Liver (tissue), 9 donors: ENCODE measurements around the gene GPR176. TPM values are rescaled to one million over a fixed set of nuclear protein-coding genes. Genes with fewer than 3 reads are reported as not detected.
A peak's percentile ranks its signal among the peaks of the same experiment; 100 is the strongest.

Experiments used
- DNase-seq: peaks from one replicate; pipeline ENCODE4 v3.0.0-alpha.2; 2017; ENCODE audit warnings: low spot score
- H3K27ac ChIP-seq, 2 donors: one replicate each; pipeline ENCODE4 v1.7.0; 2013; ENCODE audit warnings: inconsistent platforms in 2 of 2, low read length in 2 of 2, control low read depth in 1 of 2, low read depth in 1 of 2, mild to moderate bottlenecking in 1 of 2
- H3K27me3 ChIP-seq, 4 donors: one replicate each; pipeline versions ENCODE4 v1.6.1 to v1.7.0; 2013; ENCODE audit warnings: low read length in 3 of 4, inconsistent platforms in 1 of 4, mild to moderate bottlenecking in 1 of 4, moderate library complexity in 1 of 4; ENCODE audit not compliant: control insufficient read depth in 4 of 4, insufficient read depth in 4 of 4
- H3K36me3 ChIP-seq, 4 donors: one replicate each; pipeline versions ENCODE4 v1.6.1 to v1.7.0; 2013; ENCODE audit warnings: low read length in 3 of 4, mild to moderate bottlenecking in 3 of 4, low read depth in 1 of 4, moderate library complexity in 1 of 4; ENCODE audit not compliant: control insufficient read depth in 4 of 4, insufficient read depth in 3 of 4
- H3K4me1 ChIP-seq, 4 donors: one replicate each; pipeline versions ENCODE4 v1.6.1 to v1.7.0; 2013; ENCODE audit warnings: low read length in 3 of 4, mild to moderate bottlenecking in 3 of 4, moderate library complexity in 1 of 4; ENCODE audit not compliant: control insufficient read depth in 4 of 4, insufficient read depth in 4 of 4
- H3K4me3 ChIP-seq, 3 donors: one replicate each; pipeline versions ENCODE4 v1.6.1 to v1.7.0; 2013; ENCODE audit warnings: low read length in 3 of 3, control low read depth in 1 of 3, low read depth in 1 of 3, mild to moderate bottlenecking in 1 of 3
- H3K9ac ChIP-seq, 2 donors: one replicate each; pipeline ENCODE4 v1.7.0; 2013; ENCODE audit warnings: low read length in 2 of 2, mild to moderate bottlenecking in 2 of 2, moderate library complexity in 2 of 2, control low read depth in 1 of 2, low read depth in 1 of 2
- H3K9me3 ChIP-seq, 4 donors: one replicate each; pipeline versions ENCODE4 v1.6.1 to v1.7.0; 2013; ENCODE audit warnings: low read length in 3 of 4; ENCODE audit not compliant: control insufficient read depth in 4 of 4
- ATF3 ChIP-seq: IDR thresholded peaks from 2 replicates; pipeline ENCODE4 v1.6.1; 2016; ENCODE audit warnings: antibody characterized with exemption
- CTCF ChIP-seq: fragments of 150-350 bp; IDR thresholded peaks from 2 replicates; pipeline ENCODE4 v1.5.1; 2017; ENCODE audit warnings: improper control_type of control experiment, low read depth, low read length; ENCODE audit not compliant: missing input control
- EGR1 ChIP-seq, 2 donors: IDR thresholded peaks; 2 replicates each; pipeline ENCODE4 v1.6.1; 2016 to 2018; ENCODE audit warnings: antibody characterized with exemption in 2 of 2, low read depth in 2 of 2
- FOXA1 ChIP-seq: IDR thresholded peaks from 2 replicates; pipeline ENCODE4 v1.6.1; 2016; ENCODE audit warnings: antibody characterized with exemption
- FOXA2 ChIP-seq: IDR thresholded peaks from 2 replicates; pipeline ENCODE4 v1.6.1; 2016; ENCODE audit warnings: antibody characterized with exemption
- HNF4G ChIP-seq: IDR thresholded peaks from 2 replicates; pipeline ENCODE4 v1.6.1; 2016; ENCODE audit warnings: antibody characterized with exemption
- JUND ChIP-seq, 2 donors: IDR thresholded peaks; 2 replicates each; pipeline ENCODE4 v1.6.1; 2016; ENCODE audit warnings: antibody characterized with exemption in 2 of 2
- MAX ChIP-seq: IDR thresholded peaks from 2 replicates; pipeline ENCODE4 v1.6.1; 2016; ENCODE audit warnings: antibody characterized with exemption
- NR2F2 ChIP-seq: IDR thresholded peaks from 2 replicates; pipeline ENCODE4 v1.6.1; 2016; ENCODE audit warnings: antibody characterized with exemption
- RAD21 ChIP-seq, 2 donors: IDR thresholded peaks; 2 replicates each; pipeline ENCODE4 v1.6.1; 2016; ENCODE audit warnings: antibody characterized with exemption in 2 of 2, mild to moderate bottlenecking in 2 of 2
- REST ChIP-seq: IDR thresholded peaks from 2 replicates; pipeline ENCODE4 v1.6.1; 2016; ENCODE audit warnings: antibody characterized with exemption, mild to moderate bottlenecking
- RXRA ChIP-seq, 2 donors: IDR thresholded peaks; 2 replicates each; pipeline ENCODE4 v1.6.1; 2017 to 2018; ENCODE audit warnings: antibody characterized with exemption in 2 of 2, mild to moderate bottlenecking in 1 of 2
- SP1 ChIP-seq: IDR thresholded peaks from 2 replicates; pipeline ENCODE4 v1.6.1; 2018; ENCODE audit warnings: antibody characterized with exemption, mild to moderate bottlenecking
- TAF1 ChIP-seq: conservative IDR thresholded peaks from 2 replicates; pipeline ENCODE4 v1.6.1; 2016; ENCODE audit warnings: antibody characterized with exemption, mild to moderate bottlenecking
- YY1 ChIP-seq: IDR thresholded peaks from 2 replicates; pipeline ENCODE4 v1.6.1; 2016; ENCODE audit warnings: antibody characterized with exemption, mild to moderate bottlenecking
- ZBTB33 ChIP-seq: IDR thresholded peaks from 2 replicates; pipeline ENCODE4 v1.6.1; 2016; ENCODE audit warnings: antibody characterized with exemption
- WGBS: extraction: QIAGEN DNeasy Blood & Tissue Kit; methylation state at CpG from one replicate; pipeline ENCODE4 v1.1.7; 2013; 5-methylcytosine and 5-hydroxymethylcytosine counted together
- polyA plus RNA-seq, 2 donors: library from polyadenylated mRNA; stranded (reverse) in 1 of 2; unstranded in 1 of 2; fragments of 200-250 nt in 1 of 2; fragments of >200 nt in 1 of 2; fragmentation: Nextera tagmentation in 1 of 2; extraction: Ambion mirVana in 1 of 2; gene quantifications; one replicate each; pipeline versions ENCODE4 v1.2.1 to v1.2.3, GENCODE V29; 2013 to 2015
- total RNA-seq, 2 donors: library from RNA; depleted of rRNA; stranded (reverse); fragments of >200 nt; gene quantifications; one replicate each; pipeline ENCODE4 v1.2.3, GENCODE V29; 2014
- donor health status: healthy.
- donor health status: healthy.
- donor health status: healthy.
- donor health status: healthy.
- donor health status: healthy.

Gene GPR176
- total and polyA plus RNA-seq, 4 donors = 0.44 to 1.7 (median 1.4) TPM

GRCh38 chr15:39934397-39935071 is 14.5 kb upstream of the GPR176 start:
- H3K36me3 ChIP-seq = peaks cover 0 to 2% (median 0%) of the 10 kb centered on the region in 4 donors
- H3K27ac ChIP-seq = peak overlapping the region; percentile 35 to 84
- peak overlapping the region; percentile 75 to 83 (median 82) for H3K4me3 ChIP-seq
- no peak for TF ChIP-seq ATF3
- TF ChIP-seq FOXA2 = no peak
- TF ChIP-seq FOXA1 = no peak
- TF ChIP-seq TAF1 = no peak
- TF ChIP-seq CTCF = no peak
- TF ChIP-seq YY1 = no peak
- no peak for TF ChIP-seq ZBTB33
- no peak for TF ChIP-seq REST
- no peak for TF ChIP-seq JUND (IDR thresholded peaks at IDR 0.05)
- TF ChIP-seq HNF4G = no peak
- no peak for TF ChIP-seq NR2F2
- no peak for TF ChIP-seq SP1
- no peak for TF ChIP-seq MAX
- no peak for TF ChIP-seq RXRA (IDR thresholded peaks at IDR 0.05)
- peak overlapping the region; percentile 84 to 89 for H3K9ac ChIP-seq
- WGBS = 20% methylated on average over 13 of the region's 13 CpGs
- H3K9me3 ChIP-seq = no peaks in the 10 kb centered on the region
- no peak for DNase-seq
- H3K4me1 ChIP-seq = peaks cover 3 to 24% (median 18%) of the 10 kb centered on the region in 4 donors
- no peaks in the 10 kb centered on the region for H3K27me3 ChIP-seq

GRCh38 chr15:39931615-39932014 is 11.5 kb upstream of the GPR176 start:
- Histone ChIP-seq H3K9ac (no peak overlapping the region), H3K4me1 (peaks cover 0 to 17% (median 11%) of the 10 kb centered on the region in 4 donors), H3K27ac (no peak overlapping the region), H3K4me3 (no peak overlapping the region), H3K27me3 (no peaks in the 10 kb centered on the region), H3K36me3 (peaks cover 0 to 2% (median 0%) of the 10 kb centered on the region in 4 donors), H3K9me3 (no peaks in the 10 kb centered on the region)
- DNase-seq = no peak
- 72% methylated on average over 3 of the region's 3 CpGs for WGBS
- peak; percentile 20 to 31 for TF ChIP-seq RAD21 (IDR thresholded peaks at IDR 0.05)
- TF ChIP-seq CTCF = no peak
- no peak for TF ChIP-seq EGR1 (IDR thresholded peaks at IDR 0.05; ENCODE audit: low read depth in 2 of 2)
- no peak for TF ChIP-seq YY1
- TF ChIP-seq MAX = no peak
- TF ChIP-seq NR2F2 = no peak
